ENCODE measurements around the gene CKMT2. TPM values are rescaled to one million over a fixed set of nuclear protein-coding genes. Genes with fewer than 3 reads are reported as not detected.

CKMT2 gene
- polyA plus RNA-seq, 1 experiment, result 0.11 TPM

- Histone ChIP-seq H3K27me3 (ENCODE audit: control insufficient read depth, insufficient read depth, low read length) (no peaks in the 10 kb centered on the region), H3K4me3 (ENCODE audit: low read depth, low read length) (no peak overlapping the region), H3K9me3 (ENCODE audit: control insufficient read depth, insufficient read depth, low read length) (no peaks in the 10 kb centered on the region), H3K27ac (ENCODE audit: low read depth, low read length) (no peak overlapping the region)
- TF ChIP-seq CTCF (IDR thresholded peaks at IDR 0.05; ENCODE audit: low read depth, low read length), result no peak
- ChIA-PET POLR2A (no interaction called here), CTCF (interaction anchor here (0.9 kb wide), 1 partner anchor 69 kb away, joined by 3 read pairs; no protein-coding TSS in a partner anchor)
- DNase-seq (ENCODE audit: low read depth, low spot score), result no peak
Observed at GRCh38 chr5:81230416-81230815, 2.7 kb upstream of the CKMT2 start.

- ChIA-PET POLR2A (no interaction called here), CTCF (interaction anchor here (0.5 to 3.2 kb wide), 2 partner anchors 67 to 1057 kb away, joined by 4 to 16 read pairs; no protein-coding TSS in a partner anchor)
- Histone ChIP-seq H3K27ac (ENCODE audit: low read depth, low read length) (no peak overlapping the region), H3K27me3 (ENCODE audit: control insufficient read depth, insufficient read depth, low read length) (no peaks in the 10 kb centered on the region), H3K9me3 (ENCODE audit: control insufficient read depth, insufficient read depth, low read length) (no peaks in the 10 kb centered on the region), H3K4me3 (ENCODE audit: low read depth, low read length) (no peak overlapping the region)
- no peak for DNase-seq (ENCODE audit: low read depth, low spot score)
- TF ChIP-seq CTCF (IDR thresholded peaks at IDR 0.05; ENCODE audit: low read depth, low read length), result no peak
Observed at GRCh38 chr5:81232464-81233079, 550 bp upstream of the CKMT2 start.

- no peaks in the 10 kb centered on the region for H3K27me3 ChIP-seq (ENCODE audit: control insufficient read depth, insufficient read depth, low read length)
- H3K9me3 ChIP-seq (ENCODE audit: control insufficient read depth, insufficient read depth, low read length), result no peaks in the 10 kb centered on the region
- ChIA-PET POLR2A (interaction anchor here (0.6 kb wide), 1 partner anchor 25 kb away, joined by 7 read pairs; no protein-coding TSS in a partner anchor), CTCF (interaction anchor here (0.6 to 3.2 kb wide), 2 partner anchors 65 to 191 kb away, joined by 3 to 16 read pairs; no protein-coding TSS in a partner anchor)
- no peak overlapping the region for H3K4me3 ChIP-seq (ENCODE audit: low read depth, low read length)
- DNase-seq (ENCODE audit: low read depth, low spot score), result no peak
- no peak overlapping the region for H3K27ac ChIP-seq (ENCODE audit: low read depth, low read length)
- no peak for TF ChIP-seq CTCF (IDR thresholded peaks at IDR 0.05; ENCODE audit: low read depth, low read length)
Observed at GRCh38 chr5:81234299-81234698, 1.2 kb downstream of the CKMT2 start.

GRCh38 chr5:81234801-81235200 lies 1.7 kb downstream of the CKMT2 start:
- DNase-seq (ENCODE audit: low read depth, low spot score), result no peak
- POLR2A ChIA-PET, result no interaction called here
- Histone ChIP-seq H3K9me3 (ENCODE audit: control insufficient read depth, insufficient read depth, low read length) (no peaks in the 10 kb centered on the region), H3K27me3 (ENCODE audit: control insufficient read depth, insufficient read depth, low read length) (no peaks in the 10 kb centered on the region), H3K27ac (ENCODE audit: low read depth, low read length) (no peak overlapping the region), H3K4me3 (ENCODE audit: low read depth, low read length) (no peak overlapping the region)
- CTCF ChIA-PET, result interaction anchor here (0.6 kb wide), 1 partner anchor 190 kb away, joined by 3 read pairs; no protein-coding TSS in a partner anchor
- TF ChIP-seq CTCF (IDR thresholded peaks at IDR 0.05; ENCODE audit: low read depth, low read length), result no peak

GRCh38 chr5:81235287-81236072 lies 2.4 kb downstream of the CKMT2 start:
- Histone ChIP-seq H3K4me3 (ENCODE audit: low read depth, low read length) (no peak overlapping the region), H3K9me3 (ENCODE audit: control insufficient read depth, insufficient read depth, low read length) (no peaks in the 10 kb centered on the region), H3K27ac (ENCODE audit: low read depth, low read length) (no peak overlapping the region), H3K27me3 (ENCODE audit: control insufficient read depth, insufficient read depth, low read length) (no peaks in the 10 kb centered on the region)
- ChIA-PET CTCF (interaction anchor here (0.6 to 1.2 kb wide), 2 partner anchors 16 to 63 kb away, joined by 3 read pairs; no protein-coding TSS in a partner anchor), POLR2A (no interaction called here)
- DNase-seq (ENCODE audit: low read depth, low spot score), result no peak
- no peak for TF ChIP-seq CTCF (IDR thresholded peaks at IDR 0.05; ENCODE audit: low read depth, low read length)
